GM21576 (cell line): ENCODE measurements around the gene TMTC4.
"Not testable (repeated sequence)": the region's sequence is repeated elsewhere in the genome, so short reads cannot be mapped to it uniquely, and the experiment has no call there.

ENCODE experiments used
- ATAC-seq: cut with Tn5 transposase; IDR thresholded peaks from one replicate; pipeline ENCODE4 v1.9.1; 2021; ENCODE audit warnings: mild to moderate bottlenecking, moderate library complexity; ENCODE audit not compliant: unreplicated experiment

The TMTC4 gene, protein sequence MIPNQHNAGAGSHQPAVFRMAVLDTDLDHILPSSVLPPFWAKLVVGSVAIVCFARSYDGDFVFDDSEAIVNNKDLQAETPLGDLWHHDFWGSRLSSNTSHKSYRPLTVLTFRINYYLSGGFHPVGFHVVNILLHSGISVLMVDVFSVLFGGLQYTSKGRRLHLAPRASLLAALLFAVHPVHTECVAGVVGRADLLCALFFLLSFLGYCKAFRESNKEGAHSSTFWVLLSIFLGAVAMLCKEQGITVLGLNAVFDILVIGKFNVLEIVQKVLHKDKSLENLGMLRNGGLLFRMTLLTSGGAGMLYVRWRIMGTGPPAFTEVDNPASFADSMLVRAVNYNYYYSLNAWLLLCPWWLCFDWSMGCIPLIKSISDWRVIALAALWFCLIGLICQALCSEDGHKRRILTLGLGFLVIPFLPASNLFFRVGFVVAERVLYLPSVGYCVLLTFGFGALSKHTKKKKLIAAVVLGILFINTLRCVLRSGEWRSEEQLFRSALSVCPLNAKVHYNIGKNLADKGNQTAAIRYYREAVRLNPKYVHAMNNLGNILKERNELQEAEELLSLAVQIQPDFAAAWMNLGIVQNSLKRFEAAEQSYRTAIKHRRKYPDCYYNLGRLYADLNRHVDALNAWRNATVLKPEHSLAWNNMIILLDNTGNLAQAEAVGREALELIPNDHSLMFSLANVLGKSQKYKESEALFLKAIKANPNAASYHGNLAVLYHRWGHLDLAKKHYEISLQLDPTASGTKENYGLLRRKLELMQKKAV

DNA sequence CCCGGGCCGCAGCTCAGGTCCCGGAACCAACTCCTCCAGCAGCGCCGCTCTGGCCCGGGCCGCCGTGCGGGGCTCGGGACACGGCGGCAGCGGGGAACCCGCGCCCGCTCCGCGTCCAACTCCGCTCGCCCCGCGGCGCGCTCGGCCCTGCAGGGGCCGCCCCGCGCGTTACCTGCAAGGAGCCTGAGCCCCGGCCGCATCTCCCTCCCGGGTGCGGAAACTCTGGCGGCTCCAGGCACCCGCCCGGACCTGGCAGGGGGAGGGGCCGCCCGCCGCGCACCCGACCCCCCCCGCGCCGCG lies at the start of gene TMTC4:
TSS of gene TMTC4 (minus strand) at position 224 of the 300 bp plus-strand sequence. CDS start 4,433 bp downstream, outside the sequence.
- peak; percentile 36 for ATAC-seq

- ATAC-seq: no peak
Observed at GRCh38 chr13:100722517-100722916, 47.9 kb upstream of the TMTC4 start.

GRCh38 chr13:100721885-100722512 lies 47.4 kb upstream of the TMTC4 start:
- ATAC-seq: peak; percentile 79

DNA sequence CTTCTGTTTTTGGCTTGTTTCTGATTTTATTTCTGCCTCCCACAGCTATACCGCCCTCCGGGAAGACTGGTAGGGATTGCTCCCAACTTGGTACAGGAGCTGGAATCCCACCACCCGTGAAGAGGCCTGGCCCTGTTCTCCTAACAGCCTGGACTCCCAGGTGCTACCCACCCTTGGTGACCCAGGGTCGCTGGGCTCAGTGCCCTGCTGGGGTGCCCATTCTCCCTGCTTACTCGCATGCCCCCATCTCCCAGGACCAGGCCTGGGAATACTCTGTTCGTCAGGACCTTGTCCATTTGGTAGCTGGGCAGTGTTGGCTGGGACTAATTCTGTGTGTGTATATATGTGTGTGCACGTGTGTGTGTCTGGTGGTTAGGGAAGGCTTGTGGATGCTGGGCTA lies 41.0 kb upstream of the TMTC4 start:
- no peak for ATAC-seq

- no peak for ATAC-seq
Observed at GRCh38 chr13:100714478-100714877, 39.9 kb upstream of the TMTC4 start.

GRCh38 chr13:100710176-100710575 lies 35.6 kb upstream of the TMTC4 start:
- no peak for ATAC-seq

DNA sequence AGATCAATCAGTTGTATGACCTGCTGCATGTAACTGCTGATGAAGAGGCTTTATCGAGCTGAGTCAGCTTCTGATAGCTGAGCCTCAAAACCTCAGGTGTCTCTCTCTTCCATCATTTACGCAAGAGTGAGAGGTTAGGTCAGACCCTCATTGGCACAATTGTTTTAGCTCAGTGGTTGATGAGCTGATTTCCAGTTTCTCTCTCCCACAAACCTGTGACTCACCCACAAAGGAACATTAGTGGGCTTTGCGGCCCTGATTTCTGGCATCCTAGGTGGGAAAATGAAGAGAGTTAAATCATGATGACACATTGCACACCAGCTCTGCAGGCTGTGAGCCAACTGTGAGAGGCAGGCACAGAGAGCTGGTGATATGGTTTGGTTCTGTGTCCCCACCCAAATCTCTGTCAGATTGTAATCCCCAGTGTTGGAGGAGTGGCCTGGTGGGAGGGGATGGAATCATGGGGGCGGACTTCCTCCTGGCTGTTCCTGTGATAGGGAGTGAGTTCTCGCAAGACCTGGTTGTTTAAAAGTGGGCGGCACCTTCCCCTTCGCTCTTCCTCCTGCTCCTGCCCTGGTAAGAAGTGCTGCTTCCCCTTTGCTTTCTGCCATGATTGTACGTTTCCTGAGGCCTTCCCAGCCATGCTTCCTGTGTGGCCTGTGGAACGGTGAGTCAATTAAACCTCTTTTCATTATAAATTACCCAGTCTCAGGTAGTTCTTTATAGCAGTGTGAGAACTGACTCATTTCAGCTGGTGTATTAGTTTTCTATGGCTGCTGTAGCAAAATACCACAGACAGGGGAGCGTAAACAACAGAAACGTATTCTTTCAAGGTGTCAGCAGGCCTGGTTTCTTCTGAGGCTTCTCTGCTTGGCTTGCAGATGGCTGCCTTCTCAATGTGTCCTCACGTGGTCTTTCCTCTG lies 33.5 kb upstream of the TMTC4 start:
- ATAC-seq: no peak

GRCh38 chr13:100698331-100698730 lies 23.7 kb upstream of the TMTC4 start:
- not testable (repeated sequence) for ATAC-seq

DNA sequence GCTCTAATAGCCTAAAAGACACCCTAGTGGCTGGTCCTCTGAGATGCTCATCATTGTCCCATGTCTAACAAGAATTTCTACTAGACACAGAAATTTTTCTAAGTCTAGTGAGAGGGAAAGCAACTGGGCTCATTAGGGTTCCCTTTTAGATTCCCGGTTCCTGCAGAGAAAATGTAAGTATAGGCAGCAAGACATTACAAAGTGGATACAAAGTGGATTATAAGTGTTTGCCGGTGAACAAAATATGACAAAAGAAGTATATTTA lies 20.8 kb upstream of the TMTC4 start:
- ATAC-seq: no peak

GRCh38 chr13:100694722-100695508 lies 20.3 kb upstream of the TMTC4 start:
- no peak for ATAC-seq

GRCh38 chr13:100689191-100689590 lies 14.6 kb upstream of the TMTC4 start:
- no peak for ATAC-seq

GRCh38 chr13:100680131-100680530 lies 5.5 kb upstream of the TMTC4 start:
- no peak for ATAC-seq

DNA sequence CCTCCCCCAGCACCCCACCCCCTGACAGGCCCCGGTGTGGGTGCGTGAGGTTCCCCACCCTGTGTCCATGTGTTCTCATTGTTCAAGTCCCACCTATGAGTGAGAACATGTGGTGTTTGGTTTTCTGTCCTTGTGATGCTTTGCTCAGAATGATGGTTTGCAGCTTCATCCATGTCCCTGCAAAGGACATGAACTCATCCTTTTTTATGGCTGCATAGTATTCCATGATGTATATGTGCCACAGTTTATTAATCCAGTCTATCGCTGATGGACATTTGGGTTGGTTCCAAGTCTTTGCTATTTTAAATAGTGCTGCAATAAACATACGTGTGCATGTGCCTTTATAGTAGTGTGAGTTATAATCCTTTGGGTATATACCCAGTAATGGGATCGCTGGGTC lies 2.5 kb upstream of the TMTC4 start:
- ATAC-seq: not testable (repeated sequence)

DNA sequence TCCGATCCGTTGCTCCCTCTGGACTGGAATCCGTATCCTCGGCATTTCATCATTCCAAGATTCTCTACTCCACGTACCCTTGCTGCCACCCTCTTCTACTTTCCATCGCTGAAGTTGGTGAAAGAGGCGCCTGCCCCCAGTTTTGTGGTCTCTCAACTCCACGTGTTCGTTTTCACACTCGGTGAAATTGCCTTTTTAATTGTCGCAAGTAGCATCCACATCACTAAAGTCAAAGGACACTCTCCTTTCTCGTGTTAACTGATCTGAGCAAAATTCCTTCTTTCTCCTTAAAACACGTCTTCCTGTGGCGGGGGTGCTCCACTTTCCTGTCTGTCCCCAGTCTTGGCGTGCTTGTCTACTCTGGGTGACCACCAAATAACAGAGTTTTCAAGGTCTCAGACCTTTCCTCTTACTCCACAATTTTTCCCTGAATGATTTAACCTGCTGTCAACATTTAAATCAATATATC lies 1.1 kb upstream of the TMTC4 start:
- no peak for ATAC-seq

DNA sequence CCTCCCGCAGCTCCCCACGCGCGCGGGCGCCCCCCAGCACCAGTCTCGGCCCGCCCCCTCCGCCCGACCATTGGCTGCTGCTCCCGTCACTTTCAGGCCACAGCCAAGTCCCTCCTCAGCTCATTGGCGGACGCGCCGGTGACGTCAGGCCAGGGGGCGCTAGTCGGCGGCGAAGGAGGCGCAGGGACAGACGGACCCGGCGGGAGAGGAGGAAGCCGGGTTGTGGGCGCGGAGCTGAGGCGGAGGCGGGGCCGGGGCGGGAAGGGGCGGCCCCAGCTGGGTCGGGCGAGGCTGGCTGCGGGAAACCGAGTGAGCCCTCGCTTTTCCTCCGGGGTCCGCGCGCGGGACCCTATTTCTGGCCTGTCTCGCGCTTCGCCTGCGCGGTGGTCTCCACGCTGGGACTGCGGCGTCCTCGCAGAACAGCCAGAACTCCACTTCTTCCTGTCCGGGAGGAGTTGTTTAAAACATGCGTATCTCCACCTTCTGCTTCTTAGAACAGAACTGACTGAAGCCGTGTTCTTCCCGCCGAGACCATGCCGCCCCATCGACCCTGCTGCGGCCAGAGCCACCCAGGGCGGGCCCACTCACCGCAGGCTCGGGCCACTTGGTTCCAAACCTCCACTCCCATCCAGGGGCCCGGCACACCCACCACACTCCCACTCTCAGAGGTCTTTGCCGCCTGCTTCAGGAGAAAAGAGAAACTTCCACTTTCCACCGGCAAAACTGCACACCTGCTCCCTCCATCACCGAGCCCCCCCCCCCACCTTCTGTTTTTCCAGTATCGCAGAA lies 471 bp upstream of the TMTC4 start:
- peak; percentile 97 for ATAC-seq

GRCh38 chr13:100673713-100674571 lies 653 bp downstream of the TMTC4 start:
- peak; percentile 19 for ATAC-seq

DNA sequence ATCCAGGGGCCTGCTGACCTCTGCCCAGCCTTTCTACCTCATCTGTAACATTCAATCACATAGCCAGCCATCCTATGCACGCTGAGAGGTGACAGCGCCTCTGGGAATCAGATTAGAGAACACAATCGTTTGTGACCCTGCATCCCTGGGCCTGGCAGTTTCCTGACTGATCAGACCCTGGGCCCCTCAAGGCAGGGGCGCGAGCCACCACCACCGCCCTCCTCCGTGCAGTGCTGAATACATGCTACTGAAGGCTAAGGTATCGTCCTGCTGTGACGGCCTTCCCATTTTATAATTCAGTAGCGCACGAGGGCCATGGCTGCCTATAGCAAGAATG lies 1.3 kb downstream of the TMTC4 start:
- ATAC-seq: no peak

- no peak for ATAC-seq
Observed at GRCh38 chr13:100671389-100672182, 3.0 kb downstream of the TMTC4 start.
